HepG2 (cell line): ENCODE measurements around the gene DCC.

ENCODE experiments used
- CBFB ChIP-seq: sonication (generic); formaldehyde crosslinking; IDR thresholded peaks from 2 replicates; pipeline ENCODE4 v1.4.0; 2020; ENCODE audit warnings: missing genetic modification reagents
- EP300 ChIP-seq, 3 experiments: sonication (generic) in 1 of 3; formaldehyde crosslinking in 1 of 3; IDR thresholded peaks; 2 replicates each; pipeline versions ENCODE4 v1.5.1 to v1.6.1; 2011 to 2020; ENCODE audit warnings: low read depth in 2 of 3, low read length in 2 of 3, borderline replicate concordance in 1 of 3, improper control_type of control experiment in 1 of 3, mild to moderate bottlenecking in 1 of 3, missing genetic modification reagents in 1 of 3, moderate library complexity in 1 of 3
- FOXP1 ChIP-seq, 2 experiments: fragments of 450-650 bp in 1 of 2; IDR thresholded peaks; 2 replicates each; pipeline ENCODE4 v1.6.1; 2017 to 2018; ENCODE audit warnings: antibody characterized with exemption in 1 of 2
- POLR2AphosphoS5 ChIP-seq: IDR thresholded peaks from 2 replicates; pipeline ENCODE4 v1.6.1; 2012; ENCODE audit warnings: low read depth, low read length
- SRSF9 ChIP-seq: fragments of 200-400 bp; formaldehyde crosslinking; IDR thresholded peaks from 2 replicates; pipeline ENCODE4 v1.6.1; 2018; ENCODE audit warnings: borderline replicate concordance, mild to moderate bottlenecking, low read depth, low read length; ENCODE audit not compliant: insufficient read depth, poor library complexity, severe bottlenecking
- ZNF296 ChIP-seq: sonication (generic); formaldehyde crosslinking; conservative IDR thresholded peaks from 2 replicates; pipeline ENCODE4 v1.5.0; 2020; ENCODE audit warnings: mild to moderate bottlenecking, missing genetic modification reagents
- ZNF589 ChIP-seq: sonication (generic); formaldehyde crosslinking; conservative IDR thresholded peaks from 2 replicates; pipeline ENCODE4 v1.8.0; 2022; ENCODE audit warnings: mild to moderate bottlenecking, moderate library complexity, missing genetic modification reagents
- TF ChIP-seq, protein P1 (sequence below): sonication (generic); formaldehyde crosslinking; IDR thresholded peaks from 2 replicates; pipeline ENCODE4 v1.5.0; 2020; ENCODE audit warnings: mild to moderate bottlenecking, missing genetic modification reagents, moderate library complexity
- TF ChIP-seq, protein P2 (sequence below): sonication (generic); formaldehyde crosslinking; IDR thresholded peaks from 2 replicates; pipeline ENCODE4 v1.4.0; 2020; ENCODE audit warnings: missing genetic modification reagents
- TF ChIP-seq, protein P3 (sequence below): sonication (generic); IDR thresholded peaks from 2 replicates; pipeline ENCODE4 v1.6.1; 2016; ENCODE audit warnings: low read depth, borderline replicate concordance

DNA sequence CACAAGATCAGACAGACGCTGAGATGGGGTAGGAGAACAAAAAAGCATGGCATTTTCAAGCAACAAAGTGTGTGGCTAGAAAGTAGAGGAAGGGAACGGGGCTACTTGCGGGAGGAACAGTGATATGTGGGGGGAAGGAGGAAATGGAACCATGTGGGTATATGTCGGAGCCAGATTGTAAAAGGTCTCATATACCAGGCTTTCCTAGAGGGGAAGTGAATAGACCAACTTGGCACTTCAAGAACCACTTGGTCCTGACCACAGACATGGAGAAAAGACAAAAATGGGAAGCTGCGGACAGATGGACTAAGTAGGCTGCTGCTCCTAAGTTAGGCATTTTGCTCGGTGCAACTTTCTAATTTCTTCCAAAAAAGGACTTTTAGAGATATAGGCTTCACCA is 196.0 kb downstream of the DCC start:
- no peak for TF ChIP-seq ZNF296
- no peak for TF ChIP-seq FOXP1 (IDR thresholded peaks at IDR 0.05)
- TF ChIP-seq FOXP1 (CRISPR knock-in tag; IDR thresholded peaks at IDR 0.05): no peak
- no peak for TF ChIP-seq CBFB (CRISPR knock-in tag)
- TF ChIP-seq, protein P1, sequence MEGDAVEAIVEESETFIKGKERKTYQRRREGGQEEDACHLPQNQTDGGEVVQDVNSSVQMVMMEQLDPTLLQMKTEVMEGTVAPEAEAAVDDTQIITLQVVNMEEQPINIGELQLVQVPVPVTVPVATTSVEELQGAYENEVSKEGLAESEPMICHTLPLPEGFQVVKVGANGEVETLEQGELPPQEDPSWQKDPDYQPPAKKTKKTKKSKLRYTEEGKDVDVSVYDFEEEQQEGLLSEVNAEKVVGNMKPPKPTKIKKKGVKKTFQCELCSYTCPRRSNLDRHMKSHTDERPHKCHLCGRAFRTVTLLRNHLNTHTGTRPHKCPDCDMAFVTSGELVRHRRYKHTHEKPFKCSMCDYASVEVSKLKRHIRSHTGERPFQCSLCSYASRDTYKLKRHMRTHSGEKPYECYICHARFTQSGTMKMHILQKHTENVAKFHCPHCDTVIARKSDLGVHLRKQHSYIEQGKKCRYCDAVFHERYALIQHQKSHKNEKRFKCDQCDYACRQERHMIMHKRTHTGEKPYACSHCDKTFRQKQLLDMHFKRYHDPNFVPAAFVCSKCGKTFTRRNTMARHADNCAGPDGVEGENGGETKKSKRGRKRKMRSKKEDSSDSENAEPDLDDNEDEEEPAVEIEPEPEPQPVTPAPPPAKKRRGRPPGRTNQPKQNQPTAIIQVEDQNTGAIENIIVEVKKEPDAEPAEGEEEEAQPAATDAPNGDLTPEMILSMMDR (CRISPR knock-in tag): no peak
- no peak for TF ChIP-seq EP300 (IDR thresholded peaks at IDR 0.05; ENCODE audit: low read depth in 2 of 2, low read length in 2 of 2)
- TF ChIP-seq EP300 (CRISPR knock-in tag; IDR thresholded peaks at IDR 0.05; ENCODE audit: borderline replicate concordance): no peak
- TF ChIP-seq POLR2AphosphoS5: no peak
- TF ChIP-seq, protein P2, sequence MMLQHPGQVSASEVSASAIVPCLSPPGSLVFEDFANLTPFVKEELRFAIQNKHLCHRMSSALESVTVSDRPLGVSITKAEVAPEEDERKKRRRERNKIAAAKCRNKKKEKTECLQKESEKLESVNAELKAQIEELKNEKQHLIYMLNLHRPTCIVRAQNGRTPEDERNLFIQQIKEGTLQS (CRISPR knock-in tag): no peak
- TF ChIP-seq, protein P3, sequence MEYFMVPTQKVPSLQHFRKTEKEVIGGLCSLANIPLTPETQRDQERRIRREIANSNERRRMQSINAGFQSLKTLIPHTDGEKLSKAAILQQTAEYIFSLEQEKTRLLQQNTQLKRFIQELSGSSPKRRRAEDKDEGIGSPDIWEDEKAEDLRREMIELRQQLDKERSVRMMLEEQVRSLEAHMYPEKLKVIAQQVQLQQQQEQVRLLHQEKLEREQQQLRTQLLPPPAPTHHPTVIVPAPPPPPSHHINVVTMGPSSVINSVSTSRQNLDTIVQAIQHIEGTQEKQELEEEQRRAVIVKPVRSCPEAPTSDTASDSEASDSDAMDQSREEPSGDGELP: no peak
- no peak for TF ChIP-seq SRSF9
- no peak for TF ChIP-seq ZNF589 (CRISPR knock-in tag)
